Esophagus muscularis mucosa (tissue), 4 donors: Measurements from ENCODE around the gene PIF1. TPM values are rescaled to one million over a fixed set of nuclear protein-coding genes. Genes with fewer than 3 reads are reported as not detected.

Experiments used
- DNase-seq: peaks from one replicate; pipeline ENCODE4 v3.0.0-alpha.2; 2017; ENCODE audit errors: extremely low spot score
- H3K27ac ChIP-seq, 4 donors: fragments of 200-600 bp; sonication (generic); replicated peaks in 1 of 4; 1 replicate in 3 of 4; 2 replicates in 1 of 4; pipeline ENCODE4 v1.5.1; 2016 to 2019; ENCODE audit warnings: mild to moderate bottlenecking in 1 of 4
- H3K27me3 ChIP-seq, 4 donors: fragments of 200-600 bp; sonication (generic); one replicate each; pipeline versions ENCODE4 v1.5.1 to v1.6.0; 2016 to 2019
- H3K36me3 ChIP-seq, 4 donors: fragments of 200-600 bp; sonication (generic); one replicate each; pipeline ENCODE4 v1.5.1; 2016 to 2019
- H3K4me1 ChIP-seq, 4 donors: fragments of 200-600 bp; sonication (generic); one replicate each; pipeline ENCODE4 v1.5.1; 2016 to 2019
- H3K4me3 ChIP-seq, 4 donors: fragments of 200-600 bp; sonication (generic); 1 replicate in 2 of 4; 2 replicates in 2 of 4; pipeline ENCODE4 v1.5.1; 2016 to 2019; ENCODE audit warnings: mild to moderate bottlenecking in 4 of 4, moderate library complexity in 1 of 4
- H3K9me3 ChIP-seq, 4 donors: fragments of 200-600 bp; sonication (generic); 1 replicate in 3 of 4; 2 replicates in 1 of 4; pipeline ENCODE4 v1.5.1; 2016 to 2019
- EP300 ChIP-seq: sonication (generic); formaldehyde crosslinking; IDR thresholded peaks from one replicate; pipeline ENCODE4 v1.6.1; 2017; ENCODE audit warnings: antibody characterized with exemption
- POLR2A ChIP-seq: fragments of 450-650 bp; IDR thresholded peaks from one replicate; pipeline ENCODE4 v1.6.1; 2017; ENCODE audit warnings: antibody characterized with exemption, moderate library complexity, mild to moderate bottlenecking, low read depth
- POLR2AphosphoS5 ChIP-seq, 2 donors: sonication (generic); formaldehyde crosslinking; IDR thresholded peaks; one replicate each; pipeline ENCODE4 v1.6.1; 2017; ENCODE audit warnings: antibody characterized with exemption in 2 of 2
- WGBS: methylation state at CpG from one replicate; pipeline ENCODE4 v1.1.5; 2018; 5-methylcytosine and 5-hydroxymethylcytosine counted together
- intact Hi-C: fragments of 100-400 bp; cut with DNase I; formaldehyde crosslinking; loops from one replicate; pipeline ENCODE4 v1.15.1; 2023
- total RNA-seq, 4 donors: library from RNA; depleted of rRNA; stranded (reverse); fragments of >200 nt; gene quantifications; one replicate each; pipeline versions ENCODE4 v1.1.0 to v1.2.1, GENCODE V29; 2016
- TF ChIP-seq, protein P1 (sequence below), 3 experiments: fragments of 200-600 bp in 2 of 3; fragments of 450-650 bp in 1 of 3; sonication (generic) in 2 of 3; IDR thresholded peaks; one replicate each; pipeline ENCODE4 v1.5.1; 2017 to 2019; ENCODE audit warnings: antibody characterized with exemption in 3 of 3, mild to moderate bottlenecking in 2 of 3, moderate library complexity in 1 of 3

The PIF1 gene
- total RNA-seq, 4 donors from 2014 or later, result 0.78 to 4.4 (median 2.0) TPM

DNA sequence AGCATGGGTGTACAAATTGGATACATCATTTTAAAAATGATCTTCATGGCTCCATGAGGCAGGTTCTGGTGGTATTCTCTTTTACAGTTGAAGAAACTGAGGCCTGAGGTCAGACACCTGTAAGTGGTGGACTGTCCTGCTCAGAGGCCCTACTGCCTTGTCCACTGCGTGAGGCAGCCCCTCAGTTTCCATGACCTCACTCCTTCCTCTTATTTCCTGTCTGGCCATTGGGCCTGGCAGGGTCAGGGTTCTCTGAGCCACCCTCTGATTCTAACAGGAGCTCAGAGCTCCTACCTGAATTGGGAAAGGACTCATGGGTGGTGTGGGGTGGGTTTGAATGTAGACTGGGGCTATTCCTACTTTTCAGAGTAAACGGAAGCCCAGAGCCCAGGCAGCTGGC is 33.8 kb upstream of the PIF1 start:
- H3K4me3 ChIP-seq, result no peak overlapping the region
- no peak for DNase-seq
- WGBS, result 71% methylated on average over 2 of the region's 2 CpGs
- H3K4me1 ChIP-seq, result peaks cover 52 to 90% (median 86%) of the 10 kb centered on the region in 4 donors
- no peaks in the 10 kb centered on the region for H3K9me3 ChIP-seq
- intact Hi-C loops, result no loop called here
- no peak for TF ChIP-seq EP300
- TF ChIP-seq, protein P1, sequence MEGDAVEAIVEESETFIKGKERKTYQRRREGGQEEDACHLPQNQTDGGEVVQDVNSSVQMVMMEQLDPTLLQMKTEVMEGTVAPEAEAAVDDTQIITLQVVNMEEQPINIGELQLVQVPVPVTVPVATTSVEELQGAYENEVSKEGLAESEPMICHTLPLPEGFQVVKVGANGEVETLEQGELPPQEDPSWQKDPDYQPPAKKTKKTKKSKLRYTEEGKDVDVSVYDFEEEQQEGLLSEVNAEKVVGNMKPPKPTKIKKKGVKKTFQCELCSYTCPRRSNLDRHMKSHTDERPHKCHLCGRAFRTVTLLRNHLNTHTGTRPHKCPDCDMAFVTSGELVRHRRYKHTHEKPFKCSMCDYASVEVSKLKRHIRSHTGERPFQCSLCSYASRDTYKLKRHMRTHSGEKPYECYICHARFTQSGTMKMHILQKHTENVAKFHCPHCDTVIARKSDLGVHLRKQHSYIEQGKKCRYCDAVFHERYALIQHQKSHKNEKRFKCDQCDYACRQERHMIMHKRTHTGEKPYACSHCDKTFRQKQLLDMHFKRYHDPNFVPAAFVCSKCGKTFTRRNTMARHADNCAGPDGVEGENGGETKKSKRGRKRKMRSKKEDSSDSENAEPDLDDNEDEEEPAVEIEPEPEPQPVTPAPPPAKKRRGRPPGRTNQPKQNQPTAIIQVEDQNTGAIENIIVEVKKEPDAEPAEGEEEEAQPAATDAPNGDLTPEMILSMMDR (IDR thresholded peaks at IDR 0.05), result no peak
- TF ChIP-seq POLR2AphosphoS5 (IDR thresholded peaks at IDR 0.05), result no peak
- TF ChIP-seq POLR2A, result no peak
- peak overlapping the region; percentile 56 to 98 (median 92) for H3K27ac ChIP-seq
- H3K27me3 ChIP-seq, result no peaks in the 10 kb centered on the region
- H3K36me3 ChIP-seq, result peaks cover 15 to 83% (median 55%) of the 10 kb centered on the region in 4 donors

DNA sequence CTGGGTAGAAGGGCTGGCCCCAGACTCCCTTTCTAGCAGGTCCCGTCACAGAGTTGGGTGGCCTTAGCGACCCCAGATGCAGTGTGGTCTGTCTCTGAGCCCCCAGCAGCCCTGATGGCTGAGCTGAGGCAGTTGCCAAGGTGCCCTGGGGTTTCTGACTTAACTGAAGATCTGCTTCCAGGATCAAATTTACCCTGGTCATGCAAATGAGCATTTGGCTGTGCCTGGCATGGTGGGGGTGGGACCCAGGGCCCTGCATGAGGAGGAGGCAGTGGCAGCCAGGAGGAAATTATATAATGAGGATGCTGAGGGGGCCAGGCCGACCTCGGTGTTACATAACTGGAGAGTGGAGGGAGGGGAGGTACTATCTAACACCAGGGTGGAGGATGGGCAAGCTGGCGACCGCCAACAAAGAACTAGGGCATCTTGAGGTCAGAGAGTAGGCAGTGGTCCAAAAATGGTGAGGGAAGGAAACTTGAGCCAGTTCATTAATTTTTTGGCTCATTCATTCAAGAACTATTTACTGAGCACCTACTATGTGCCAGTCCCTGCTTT is 32.7 kb upstream of the PIF1 start:
- intact Hi-C loops, result no loop called here
- peaks cover 15 to 83% (median 58%) of the 10 kb centered on the region in 4 donors for H3K36me3 ChIP-seq

DNA sequence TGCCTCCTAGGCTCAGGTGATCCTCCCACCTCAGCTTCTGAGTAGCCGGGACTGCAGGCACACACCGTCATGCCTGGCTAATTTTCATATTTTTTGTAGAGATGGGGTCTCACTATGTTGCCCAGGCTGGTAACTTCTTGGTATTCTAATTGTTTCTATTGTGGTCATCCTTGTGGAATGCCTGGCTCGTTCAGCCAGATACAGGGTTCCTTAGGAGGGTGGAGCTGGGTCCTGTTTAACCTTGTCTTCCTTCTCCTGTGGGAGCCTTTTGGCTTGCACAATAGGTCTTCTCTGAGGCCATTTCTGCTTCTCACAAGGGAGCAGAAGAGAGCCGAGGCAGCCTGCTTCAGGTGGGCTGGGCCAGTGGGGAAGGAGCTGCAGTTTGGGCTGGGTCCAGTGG is 32.0 kb upstream of the PIF1 start:
- H3K36me3 ChIP-seq, result peaks cover 15 to 79% (median 59%) of the 10 kb centered on the region in 4 donors
- TF ChIP-seq, protein P1 (IDR thresholded peaks at IDR 0.05), result no peak
- TF ChIP-seq POLR2AphosphoS5 (IDR thresholded peaks at IDR 0.05), result peak in 1 of 2 donors; percentile 13
- no peaks in the 10 kb centered on the region for H3K27me3 ChIP-seq
- H3K4me1 ChIP-seq, result peaks cover 68 to 100% (median 98%) of the 10 kb centered on the region in 4 donors
- no peak for DNase-seq
- H3K4me3 ChIP-seq, result no peak overlapping the region
- no peaks in the 10 kb centered on the region for H3K9me3 ChIP-seq
- intact Hi-C loops, result no loop called here
- peak overlapping the region; percentile 79 to 98 (median 92) for H3K27ac ChIP-seq
- 50% methylated on average over 4 of the region's 4 CpGs for WGBS

More for the DNA sequence above, 32.7 kb upstream of the PIF1 start:
- TF ChIP-seq POLR2AphosphoS5 (IDR thresholded peaks at IDR 0.05), result peak in 1 of 2 donors; percentile 24
- no peak for TF ChIP-seq POLR2A
- TF ChIP-seq EP300, result no peak
- TF ChIP-seq, protein P1 (IDR thresholded peaks at IDR 0.05), result no peak
- peak overlapping the region; percentile 79 to 98 (median 92) for H3K27ac ChIP-seq
- H3K4me3 ChIP-seq, result no peak overlapping the region
- peaks cover 63 to 95% (median 93%) of the 10 kb centered on the region in 4 donors for H3K4me1 ChIP-seq
- H3K27me3 ChIP-seq, result no peaks in the 10 kb centered on the region
- H3K9me3 ChIP-seq, result no peaks in the 10 kb centered on the region
- no peak for DNase-seq
- 46% methylated on average over 6 of the region's 6 CpGs for WGBS

DNA sequence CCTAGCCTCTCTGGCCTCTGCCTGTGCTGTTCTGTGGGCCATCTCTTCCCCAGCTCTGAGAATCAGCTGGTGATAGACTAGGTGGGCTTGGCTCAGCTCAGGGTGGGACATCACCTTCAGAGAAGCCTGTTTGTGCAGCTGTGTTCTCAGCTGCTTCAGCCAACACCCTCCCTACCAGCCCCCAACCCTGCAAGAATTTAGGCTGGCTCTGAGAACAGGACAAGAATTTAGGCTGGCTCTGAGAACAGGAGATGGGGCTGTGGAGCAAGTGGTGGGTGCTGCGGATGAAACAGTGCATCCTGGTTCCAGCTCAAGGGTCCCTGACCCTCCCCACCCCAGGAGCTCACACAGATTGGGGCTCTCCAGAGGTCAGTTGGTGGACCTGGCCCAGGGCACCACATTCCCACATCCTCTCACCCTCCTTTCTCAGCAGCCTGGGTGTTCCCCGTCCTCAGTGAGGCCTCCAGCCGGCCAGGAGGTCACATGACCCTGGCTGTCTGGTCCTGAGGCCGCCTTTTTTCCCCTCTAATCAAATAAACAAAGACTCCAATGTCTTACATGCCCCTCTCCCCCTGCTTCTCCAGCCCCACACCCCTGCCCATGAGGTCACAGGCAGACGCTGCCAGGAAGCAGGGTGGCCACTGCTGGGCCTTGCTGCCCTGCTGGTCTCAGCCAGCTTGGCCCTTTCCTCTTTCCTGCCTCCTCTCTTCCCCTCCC is 31.1 kb upstream of the PIF1 start:
- peak overlapping the region; percentile 79 to 98 (median 92) for H3K27ac ChIP-seq
- H3K36me3 ChIP-seq, result peaks cover 15 to 70% (median 54%) of the 10 kb centered on the region in 4 donors
- peak overlapping the region in 1 of 4 donors; percentile 4 for H3K4me3 ChIP-seq
- intact Hi-C loops, result no loop called here
- H3K4me1 ChIP-seq, result peaks cover 72 to 100% (median 100%) of the 10 kb centered on the region in 4 donors
- no peaks in the 10 kb centered on the region for H3K27me3 ChIP-seq
- TF ChIP-seq, protein P1 (IDR thresholded peaks at IDR 0.05), result no peak
- peak; percentile 57 to 62 for TF ChIP-seq POLR2AphosphoS5 (IDR thresholded peaks at IDR 0.05)
- no peak for DNase-seq
- 4% methylated on average over 4 of the region's 5 CpGs for WGBS
- H3K9me3 ChIP-seq, result no peaks in the 10 kb centered on the region
